Measurements from ENCODE around the gene ALS2CL. TPM values are rescaled to one million over a fixed set of nuclear protein-coding genes. Genes with fewer than 3 reads are reported as not detected.

ALS2CL gene
- polyA plus RNA-seq, 2 of the 4 experiments (the other 2 are of a cell fraction), result 2.3 to 4.0 TPM

DNA sequence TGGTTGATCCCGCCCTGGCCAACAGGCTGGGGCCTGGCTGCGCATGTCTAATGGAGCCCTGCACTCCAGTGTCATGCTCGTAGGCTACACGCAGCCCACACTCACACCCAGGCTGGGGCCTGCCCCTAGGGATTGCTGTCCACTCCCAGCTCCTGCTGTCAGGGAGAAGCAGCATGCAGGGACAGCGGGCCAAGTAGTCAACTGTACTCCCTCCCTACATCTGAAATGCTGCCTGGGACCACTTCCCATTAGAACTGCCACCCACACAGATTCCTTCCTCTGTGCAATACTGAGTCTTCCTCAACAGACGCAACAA is 16.1 kb downstream of the ALS2CL start:
- no peak for DNase-seq (ENCODE audit: low read depth in 1 of 2, low spot score in 1 of 2)
- Histone ChIP-seq H3K9me3 (no peaks in the 10 kb centered on the region), H3K4me2 (no peak overlapping the region), H3K27ac (no peak overlapping the region), H3K4me1 (no peaks in the 10 kb centered on the region), H3K4me3 (no peak overlapping the region)
- no peak for ATAC-seq
- no peak for FAIRE-seq
- ChIA-PET CTCF (no interaction called here), POLR2A (no interaction called here)
- TF ChIP-seq CHD4 (IDR thresholded peaks at IDR 0.05; ENCODE audit: borderline replicate concordance) (no peak), TP53 (CRISPR knock-in tag; IDR thresholded peaks at IDR 0.05) (no peak), FOSB (CRISPR knock-in tag; IDR thresholded peaks at IDR 0.05) (no peak), ZC3H11A (IDR thresholded peaks at IDR 0.05) (no peak), HMGXB4 (CRISPR knock-in tag; IDR thresholded peaks at IDR 0.05; ENCODE audit: borderline replicate concordance) (no peak), PHF8 (IDR thresholded peaks at IDR 0.05; ENCODE audit: borderline replicate concordance, low read depth) (no peak), EP300 (IDR thresholded peaks at IDR 0.05) (no peak), JUNB (IDR thresholded peaks at IDR 0.05) (no peak), ESRRA (IDR thresholded peaks at IDR 0.05; ENCODE audit: borderline replicate concordance, low read length) (no peak), NFE2L2 (conservative IDR thresholded peaks at IDR 0.05; ENCODE audit: low read length) (no peak), SREBF2 (IDR thresholded peaks at IDR 0.05) (no peak), SMC3 (IDR thresholded peaks at IDR 0.05) (no peak), HOXB13 (CRISPR knock-in tag; IDR thresholded peaks at IDR 0.05; ENCODE audit: low read depth) (no peak)
- 90% methylated on average over 2 of the region's 6 CpGs for WGBS (ENCODE audit: missing lambda C conversion rate)

GRCh38 chr3:46676601-46677410 is 16.7 kb downstream of the ALS2CL start:
- Histone ChIP-seq H3K4me2 (no peak overlapping the region), H3K9me3 (no peaks in the 10 kb centered on the region), H3K4me3 (no peak overlapping the region), H3K4me1 (no peaks in the 10 kb centered on the region), H3K27ac (no peak overlapping the region)
- WGBS (ENCODE audit: missing lambda C conversion rate), result 76% methylated on average over 4 of the region's 16 CpGs
- ATAC-seq, result no peak
- FAIRE-seq, result no peak
- ChIA-PET POLR2A (no interaction called here), CTCF (interaction anchor here (1.1 kb wide), 1 partner anchor 188 kb away, joined by 3 read pairs; no protein-coding TSS in a partner anchor)
- TF ChIP-seq EHMT2 (IDR thresholded peaks at IDR 0.05; ENCODE audit: low read depth), result no peak
- TF ChIP-seq TFCP2L1 (CRISPR knock-in tag; IDR thresholded peaks at IDR 0.05), result no peak
- TF ChIP-seq FOXS1 (CRISPR knock-in tag; IDR thresholded peaks at IDR 0.05), result no peak
- no peak for TF ChIP-seq KDM5A (IDR thresholded peaks at IDR 0.05)
- no peak for TF ChIP-seq HOXB13 (CRISPR knock-in tag; IDR thresholded peaks at IDR 0.05; ENCODE audit: low read depth)
- no peak for TF ChIP-seq EP300 (IDR thresholded peaks at IDR 0.05)
- no peak for TF ChIP-seq RARB (CRISPR knock-in tag; IDR thresholded peaks at IDR 0.05)
- TF ChIP-seq, protein P1, sequence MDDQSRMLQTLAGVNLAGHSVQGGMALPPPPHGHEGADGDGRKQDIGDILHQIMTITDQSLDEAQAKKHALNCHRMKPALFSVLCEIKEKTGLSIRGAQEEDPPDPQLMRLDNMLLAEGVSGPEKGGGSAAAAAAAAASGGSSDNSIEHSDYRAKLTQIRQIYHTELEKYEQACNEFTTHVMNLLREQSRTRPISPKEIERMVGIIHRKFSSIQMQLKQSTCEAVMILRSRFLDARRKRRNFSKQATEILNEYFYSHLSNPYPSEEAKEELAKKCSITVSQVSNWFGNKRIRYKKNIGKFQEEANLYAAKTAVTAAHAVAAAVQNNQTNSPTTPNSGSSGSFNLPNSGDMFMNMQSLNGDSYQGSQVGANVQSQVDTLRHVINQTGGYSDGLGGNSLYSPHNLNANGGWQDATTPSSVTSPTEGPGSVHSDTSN (IDR thresholded peaks at IDR 0.05), result no peak
- TF ChIP-seq, protein P2, sequence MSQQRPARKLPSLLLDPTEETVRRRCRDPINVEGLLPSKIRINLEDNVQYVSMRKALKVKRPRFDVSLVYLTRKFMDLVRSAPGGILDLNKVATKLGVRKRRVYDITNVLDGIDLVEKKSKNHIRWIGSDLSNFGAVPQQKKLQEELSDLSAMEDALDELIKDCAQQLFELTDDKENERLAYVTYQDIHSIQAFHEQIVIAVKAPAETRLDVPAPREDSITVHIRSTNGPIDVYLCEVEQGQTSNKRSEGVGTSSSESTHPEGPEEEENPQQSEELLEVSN (IDR thresholded peaks at IDR 0.05; ENCODE audit: borderline replicate concordance, low read depth), result no peak
- no peak for TF ChIP-seq FOSL2 (IDR thresholded peaks at IDR 0.05)
- no peak for TF ChIP-seq FOSL2 (CRISPR knock-in tag; IDR thresholded peaks at IDR 0.05)
- TF ChIP-seq MAFK (IDR thresholded peaks at IDR 0.05; ENCODE audit: partially characterized antibody), result no peak
- TF ChIP-seq TP53 (CRISPR knock-in tag; IDR thresholded peaks at IDR 0.05), result no peak
- TF ChIP-seq CBX2 (IDR thresholded peaks at IDR 0.05; ENCODE audit: borderline replicate concordance, low read depth), result no peak
- TF ChIP-seq HMGXB4 (CRISPR knock-in tag; IDR thresholded peaks at IDR 0.05; ENCODE audit: borderline replicate concordance), result no peak
- TF ChIP-seq HDAC2 (IDR thresholded peaks at IDR 0.05), result no peak
- no peak for TF ChIP-seq RAD21 (conservative IDR thresholded peaks at IDR 0.05 in 1 of 2, IDR thresholded peaks at IDR 0.05 in 1 of 2)
- no peak for TF ChIP-seq MYC (IDR thresholded peaks at IDR 0.05; ENCODE audit: borderline replicate concordance, low read length)
- TF ChIP-seq RNF2 (IDR thresholded peaks at IDR 0.05; ENCODE audit: borderline replicate concordance, low read depth), result no peak
- TF ChIP-seq MAZ (IDR thresholded peaks at IDR 0.05; ENCODE audit: borderline replicate concordance, low read depth, low read length), result no peak
- no peak for DNase-seq (ENCODE audit: low read depth in 1 of 2, low spot score in 1 of 2)
